Measurements from ENCODE around the gene KCNQ1OT1.

Gene KCNQ1OT1

DNA sequence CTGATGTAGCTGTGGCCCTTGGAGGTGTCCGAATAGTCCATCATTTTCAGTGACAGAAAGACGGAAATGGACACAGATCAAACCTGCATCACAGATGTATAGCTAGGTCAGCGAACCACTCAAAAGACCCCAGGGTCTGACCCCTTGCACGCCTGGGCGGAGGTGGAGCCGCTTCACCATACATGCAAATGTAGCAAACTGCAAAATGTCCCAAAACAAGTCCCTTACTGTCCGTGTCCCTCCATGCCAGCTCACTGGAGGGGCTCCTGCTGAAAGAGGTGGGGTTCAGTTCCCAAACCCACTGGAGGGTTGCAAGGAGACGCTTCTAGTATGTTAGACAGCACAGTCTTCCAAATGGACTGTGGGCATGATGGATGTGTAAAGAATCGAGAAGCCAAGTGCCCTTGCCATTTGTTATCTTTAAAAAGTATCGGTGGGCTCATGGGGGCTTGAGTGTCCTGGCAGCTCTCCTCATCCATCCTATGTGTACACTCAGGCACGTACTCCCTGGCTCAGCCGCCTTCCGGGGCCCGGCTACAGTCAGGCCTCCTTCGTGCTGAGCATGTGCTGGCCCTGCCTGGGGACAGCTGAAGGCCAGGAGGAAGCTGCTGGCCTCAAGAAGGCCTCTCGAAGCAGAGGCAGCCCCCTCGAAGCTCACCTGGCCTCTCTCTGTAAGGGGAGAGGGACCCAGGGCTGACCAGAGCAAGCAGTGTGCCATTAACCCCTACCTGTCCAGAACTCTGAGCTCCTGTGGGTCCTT lies 20.2 kb upstream of the KCNQ1OT1 start:
- in situ Hi-C loops (cut with MboI; ENCODE audit: low sequenced_read_pairs, unreplicated experiment) = no loop called here
- DNase-seq (ENCODE audit: low spot score) = no peak
- no peak for TF ChIP-seq CTCF (IDR thresholded peaks at IDR 0.05; ENCODE audit: borderline replicate concordance, control extremely low read depth, extremely low read depth, insufficient read depth, missing control alignments)

DNA sequence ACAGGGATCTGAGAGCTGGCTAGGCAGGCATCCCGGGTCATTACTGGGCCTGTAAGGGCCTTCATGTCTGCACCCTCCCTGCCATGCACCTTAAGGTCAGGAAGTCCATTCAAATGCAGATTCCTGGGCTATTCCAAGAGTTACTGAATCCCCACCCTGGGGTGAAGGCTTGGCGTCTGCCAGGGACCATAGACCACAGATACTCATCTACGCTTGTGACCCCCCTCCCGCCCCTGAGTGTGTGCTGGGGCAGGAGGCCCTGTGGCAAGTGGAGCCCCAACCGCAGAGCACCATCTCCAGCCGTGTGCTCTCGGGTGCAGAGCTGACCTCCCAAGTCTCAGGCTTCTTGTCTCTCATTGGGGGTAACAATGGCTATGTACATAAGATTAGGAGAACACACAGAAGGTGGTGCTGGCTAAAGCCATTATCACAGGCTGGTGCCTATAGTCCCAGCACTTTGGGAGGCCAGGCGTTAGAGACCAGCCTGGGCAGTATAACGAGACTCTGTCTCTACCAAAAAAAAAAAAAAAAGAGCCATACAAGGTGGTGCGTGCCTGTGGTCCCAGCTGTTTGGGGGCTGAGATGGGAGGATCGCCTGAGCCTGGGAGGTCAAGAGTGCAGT lies 19.1 kb upstream of the KCNQ1OT1 start:
- TF ChIP-seq CTCF (IDR thresholded peaks at IDR 0.05; ENCODE audit: borderline replicate concordance, control extremely low read depth, extremely low read depth, insufficient read depth, missing control alignments) = no peak
- in situ Hi-C loops (cut with MboI; ENCODE audit: low sequenced_read_pairs, unreplicated experiment) = no loop called here
- no peak for DNase-seq (ENCODE audit: low spot score)

DNA sequence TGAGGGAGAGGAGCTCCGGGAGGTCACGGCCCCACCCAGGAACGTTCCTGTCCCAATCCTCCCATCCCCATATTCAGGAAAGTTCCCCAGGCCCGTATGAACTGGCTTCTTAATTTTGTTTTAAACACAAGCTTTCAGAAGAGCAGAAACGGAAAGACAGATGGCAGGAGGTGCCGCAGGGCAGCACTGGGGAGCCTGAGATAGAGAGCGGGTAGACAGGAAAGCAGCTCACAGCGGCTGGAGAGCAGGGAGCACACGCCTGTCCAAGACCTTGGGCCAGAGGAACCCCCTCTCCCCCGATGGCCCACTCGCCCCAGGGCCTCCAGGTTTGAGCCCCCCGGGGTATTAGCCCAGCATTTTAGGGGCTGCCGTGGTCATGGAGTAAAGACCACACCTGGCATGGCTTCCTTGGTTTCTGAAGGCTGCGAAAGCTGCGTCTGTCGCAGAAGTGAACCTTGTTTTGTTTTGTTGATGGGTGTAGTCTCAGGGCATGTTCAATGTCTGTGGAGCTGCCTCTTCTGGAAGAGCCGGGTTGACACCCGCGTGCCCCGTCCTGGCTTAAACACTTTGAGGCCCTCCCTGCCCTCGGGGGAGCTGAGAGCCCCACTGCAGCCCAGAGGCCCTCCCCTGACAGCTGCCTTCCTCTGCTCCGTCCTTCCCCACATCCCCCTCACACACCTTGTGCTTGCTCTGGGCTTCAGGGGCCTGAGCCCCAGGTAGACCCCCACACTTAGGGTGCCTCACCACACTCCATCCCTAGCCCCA lies 17.9 kb upstream of the KCNQ1OT1 start:
- no peak for TF ChIP-seq CTCF (IDR thresholded peaks at IDR 0.05; ENCODE audit: borderline replicate concordance, control extremely low read depth, extremely low read depth, insufficient read depth, missing control alignments)
- DNase-seq (ENCODE audit: low spot score) = no peak
- in situ Hi-C loops (cut with MboI; ENCODE audit: low sequenced_read_pairs, unreplicated experiment) = no loop called here

DNA sequence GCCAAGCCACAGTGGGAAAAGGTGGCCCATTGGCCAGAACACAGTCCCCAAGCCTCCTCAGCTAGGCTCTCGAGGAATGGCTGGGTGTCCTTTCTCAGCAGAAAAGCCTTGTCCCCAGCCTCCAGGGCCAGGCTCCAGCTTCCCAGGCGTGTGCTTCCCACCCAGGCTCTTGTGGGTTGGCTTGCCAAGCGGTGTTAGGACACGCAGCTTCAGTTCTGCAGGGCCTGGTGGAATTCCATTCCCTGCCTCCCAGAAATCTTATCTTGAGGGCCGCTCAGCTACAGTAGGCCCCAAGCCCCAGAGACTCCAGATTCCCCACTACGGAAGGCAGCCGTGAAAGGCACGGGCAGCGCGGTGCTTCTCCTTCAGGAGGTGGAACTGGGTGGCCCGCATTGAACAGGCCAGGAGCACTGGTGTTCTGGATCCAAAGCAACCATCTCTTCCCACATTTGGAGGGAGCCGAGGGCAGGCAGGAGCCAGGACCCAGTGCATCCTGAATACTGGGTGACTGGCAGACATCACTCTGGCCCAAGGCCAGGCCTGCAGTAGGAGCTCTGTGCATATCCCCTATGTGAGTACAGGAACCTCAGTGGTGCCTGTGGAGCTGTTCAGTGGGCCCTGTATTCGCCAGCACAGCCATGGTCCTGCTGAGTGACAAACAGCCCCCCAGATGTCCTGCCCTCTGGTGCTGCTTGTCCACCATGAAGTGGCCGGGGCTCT lies 16.7 kb upstream of the KCNQ1OT1 start:
- no peak for DNase-seq (ENCODE audit: low spot score)
- no peak for TF ChIP-seq CTCF (IDR thresholded peaks at IDR 0.05; ENCODE audit: borderline replicate concordance, control extremely low read depth, extremely low read depth, insufficient read depth, missing control alignments)
- in situ Hi-C loops (cut with MboI; ENCODE audit: low sequenced_read_pairs, unreplicated experiment) = no loop called here

- no peak for DNase-seq (ENCODE audit: low spot score)
- TF ChIP-seq CTCF (IDR thresholded peaks at IDR 0.05; ENCODE audit: borderline replicate concordance, control extremely low read depth, extremely low read depth, insufficient read depth, missing control alignments) = no peak
- in situ Hi-C loops (cut with MboI; ENCODE audit: low sequenced_read_pairs, unreplicated experiment) = no loop called here
These were observed 16.0 kb upstream of the KCNQ1OT1 start for GRCh38 chr11:2715716-2716350.

DNA sequence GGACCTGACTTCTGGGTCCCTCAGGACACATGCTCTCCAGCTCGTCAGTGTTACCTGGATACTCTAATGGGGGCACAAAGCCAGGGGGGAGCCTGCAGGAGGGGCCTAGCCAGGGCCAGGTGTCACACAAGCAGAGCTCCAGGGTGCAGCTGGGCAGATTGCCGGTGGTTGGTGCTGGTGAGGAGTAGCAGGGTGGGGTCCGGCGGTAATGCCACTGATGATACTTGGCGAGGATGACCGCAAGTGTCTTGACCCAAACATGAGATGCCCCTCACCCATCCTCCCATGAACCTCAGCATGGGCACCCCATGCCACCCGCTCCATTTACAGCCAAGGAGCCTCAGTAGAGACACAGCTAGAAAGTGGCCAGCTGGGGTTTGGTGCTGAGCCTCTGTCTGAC lies 15.1 kb upstream of the KCNQ1OT1 start:
- DNase-seq (ENCODE audit: low spot score) = no peak
- in situ Hi-C loops (cut with MboI; ENCODE audit: low sequenced_read_pairs, unreplicated experiment) = no loop called here
- TF ChIP-seq CTCF (IDR thresholded peaks at IDR 0.05; ENCODE audit: borderline replicate concordance, control extremely low read depth, extremely low read depth, insufficient read depth, missing control alignments) = no peak

Measured in GM13976 (cell line).